Measurements from ENCODE around the gene DLGAP1.
"Not testable (repeated sequence)": the region's sequence is repeated elsewhere in the genome, so short reads cannot be mapped to it uniquely, and the experiment has no call there.

DNA sequence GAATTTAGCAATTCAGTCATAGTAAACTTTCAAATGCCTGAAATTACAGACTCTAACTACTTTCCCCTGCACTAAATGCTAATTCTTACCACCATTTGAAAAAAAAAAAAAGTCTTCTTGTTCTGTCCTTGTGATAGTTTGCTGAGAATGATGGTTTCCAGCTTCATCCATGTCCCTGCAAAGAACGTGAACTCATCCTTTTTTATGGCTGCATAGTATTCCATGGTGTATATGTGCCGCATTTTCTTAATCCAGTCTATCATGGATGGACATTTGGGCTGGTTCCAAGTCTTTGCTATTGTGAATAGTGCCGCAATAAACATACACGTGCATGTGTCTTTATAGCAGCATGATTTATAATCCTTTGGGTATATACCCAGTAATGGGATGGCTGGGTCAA lies 420.3 kb downstream of the DLGAP1 start:
- TF ChIP-seq SUZ12 (IDR thresholded peaks at IDR 0.05; ENCODE audit: extremely low read depth, insufficient read depth, insufficient read length); ZNF274 (IDR thresholded peaks at IDR 0.05; ENCODE audit: low read depth, low read length); YY1 (IDR thresholded peaks at IDR 0.05; ENCODE audit: insufficient read depth, insufficient read length): not testable (repeated sequence)
